Central memory CD4-positive, alpha-beta T cell (primary cell): ENCODE data around the gene STUB1.

Experiments
- DNase-seq: peaks from one replicate; pipeline ENCODE4 v3.0.0; 2022

Gene STUB1

GRCh38 chr16:726438-727290 lies 46.5 kb downstream of the STUB1 start, which contains the start of the genes CCDC78 and HAGHL:
CCDC78 (minus strand) TSS chr16:726443; CDS start chr16:726367, 76 bp downstream.
HAGHL (plus strand) TSS chr16:727106; CDS start chr16:727510, 404 bp downstream.
- DNase-seq, result peak; percentile 43

- peak; percentile 14 for DNase-seq
Observed at GRCh38 chr16:727291-727977, 47.2 kb downstream of the STUB1 start.

GRCh38 chr16:728131-728889 lies 48.1 kb downstream of the STUB1 start:
- DNase-seq, result peak; percentile 62

GRCh38 chr16:728890-729744 lies 48.9 kb downstream of the STUB1 start:
- DNase-seq, result no peak

GRCh38 chr16:729768-730665 lies 49.8 kb downstream of the STUB1 start:
- no peak for DNase-seq

- DNase-seq, result no peak
Observed at GRCh38 chr16:730666-731509, 50.7 kb downstream of the STUB1 start.

- no peak for DNase-seq
Observed at GRCh38 chr16:732332-732731, 52.1 kb downstream of the STUB1 start.
